Measurements from ENCODE around the gene SETD2.

DNA sequence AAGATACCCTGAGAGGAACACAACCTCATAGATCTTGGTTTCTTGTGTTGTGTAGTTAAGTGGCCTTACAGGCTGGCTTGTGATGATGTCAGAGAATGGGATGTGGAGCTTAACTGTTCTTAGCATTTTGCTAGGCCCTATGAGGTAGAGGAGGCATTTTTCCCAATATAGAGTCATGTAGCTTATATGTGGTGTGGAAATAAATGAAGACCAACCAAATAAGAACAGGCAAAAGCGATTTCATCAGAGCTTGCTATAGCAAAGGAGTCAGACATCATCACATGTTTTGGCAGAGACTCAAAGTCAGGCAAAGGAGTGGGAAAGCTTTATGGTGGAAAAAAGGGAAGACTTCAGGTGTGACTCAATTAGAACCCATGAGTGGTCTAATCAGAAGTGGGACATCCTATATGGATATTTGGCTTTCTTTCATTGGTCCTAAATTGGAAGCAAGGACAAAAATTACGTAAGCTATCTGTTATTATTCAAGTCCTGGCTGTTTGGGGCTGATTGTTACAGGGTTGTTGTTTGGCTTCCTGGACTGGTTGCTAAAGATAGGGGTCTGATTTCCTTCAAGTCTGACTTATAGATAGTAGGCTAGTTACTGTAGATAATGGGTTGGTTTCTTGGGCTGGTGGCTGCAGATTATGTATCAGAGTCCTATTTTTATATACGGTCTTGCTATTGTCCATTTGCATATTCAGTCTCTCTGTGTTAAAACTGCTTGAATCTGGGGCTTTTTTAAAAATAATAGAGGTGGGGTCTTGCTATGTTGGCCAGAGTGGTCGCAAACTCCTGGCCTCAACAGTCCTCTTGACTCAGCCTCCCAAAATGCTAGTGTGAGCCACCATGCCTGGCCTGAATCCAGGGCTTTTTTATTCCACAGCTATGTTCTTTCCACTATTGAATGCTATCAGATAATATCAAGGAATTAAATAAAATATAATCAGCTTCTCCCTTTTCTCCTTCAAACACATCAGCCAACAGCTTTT, 30.3 kb upstream of the SETD2 start:
- TF ChIP-seq EP300 (IDR thresholded peaks at IDR 0.05) (no peak), CTCF (IDR thresholded peaks at IDR 0.05) (no peak), POLR2A (IDR thresholded peaks at IDR 0.05) (no peak), POLR2AphosphoS5 (IDR thresholded peaks at IDR 0.05) (no peak)

All from stomach (tissue), 4 donors.